Keratinocyte (primary cell): ENCODE data around the gene MACF1. TPM values are rescaled to one million over a fixed set of nuclear protein-coding genes. Genes with fewer than 3 reads are reported as not detected.

ENCODE experiments used
- DNase-seq: peaks from one replicate; pipeline ENCODE4 v3.0.0-alpha.2; 2011; ENCODE audit warnings: low read depth, missing footprints, low spot score
- FAIRE-seq: peaks from 2 replicates; lab custom pipeline; 2011; peaks lifted over from hg19 to GRCh38; lab: Jason Lieb, UNC
- H2AFZ ChIP-seq: 2 replicates; pipeline ENCODE4 v1.6.0; 2012; ENCODE audit warnings: low read length, control low read depth, inconsistent platforms; ENCODE audit not compliant: control insufficient read depth
- H3K27ac ChIP-seq: 2 replicates; pipeline ENCODE4 v1.5.1; 2011; ENCODE audit warnings: low read length; ENCODE audit not compliant: control insufficient read depth, insufficient read depth
- H3K27me3 ChIP-seq: 3 replicates; pipeline ENCODE4 v1.6.0; 2011; ENCODE audit warnings: low read length; ENCODE audit not compliant: control insufficient read depth, insufficient read depth; ENCODE audit errors: extremely low read depth
- H3K36me3 ChIP-seq, 2 experiments: 2 replicates in 1 of 2; 3 replicates in 1 of 2; pipeline ENCODE4 v1.5.1; 2011; ENCODE audit warnings: low read length in 2 of 2, mild to moderate bottlenecking in 1 of 2; ENCODE audit not compliant: control insufficient read depth in 2 of 2, insufficient read depth in 2 of 2; ENCODE audit errors: extremely low read depth in 1 of 2
- H3K4me1 ChIP-seq: 3 replicates; pipeline ENCODE4 v1.5.1; 2011; ENCODE audit warnings: low read length; ENCODE audit not compliant: control insufficient read depth, insufficient read depth; ENCODE audit errors: extremely low read depth
- H3K4me2 ChIP-seq: 3 replicates; pipeline ENCODE4 v1.6.0; 2011; ENCODE audit warnings: low read depth, low read length; ENCODE audit not compliant: control insufficient read depth, insufficient read depth; ENCODE audit errors: extremely low read depth
- H3K4me3 ChIP-seq, 3 experiments: fragments of 200-600 bp in 1 of 3; sonication (generic) in 1 of 3; 2 replicates in 2 of 3; 3 replicates in 1 of 3; pipeline ENCODE4 v1.5.1; 2011 to 2016; ENCODE audit warnings: low read length in 3 of 3, mild to moderate bottlenecking in 3 of 3, control low read depth in 2 of 3, inconsistent platforms in 1 of 3, low read depth in 1 of 3, mixed read lengths in 1 of 3, mixed run types in 1 of 3, moderate library complexity in 1 of 3; ENCODE audit not compliant: control insufficient read depth in 2 of 3, insufficient read depth in 2 of 3; ENCODE audit errors: extremely low read depth in 1 of 3
- H3K79me2 ChIP-seq: 2 replicates; pipeline ENCODE4 v1.6.0; 2012; ENCODE audit warnings: low read length; ENCODE audit not compliant: control insufficient read depth, insufficient read depth
- H3K9ac ChIP-seq: 3 replicates; pipeline ENCODE4 v1.6.0; 2011; ENCODE audit warnings: low read length; ENCODE audit not compliant: control insufficient read depth, insufficient read depth; ENCODE audit errors: extremely low read depth
- H3K9me1 ChIP-seq: 3 replicates; pipeline ENCODE4 v1.6.0; 2011; ENCODE audit warnings: low read length; ENCODE audit not compliant: control insufficient read depth, insufficient read depth; ENCODE audit errors: extremely low read depth
- H3K9me3 ChIP-seq: 2 replicates; pipeline ENCODE4 v1.5.1; 2012; ENCODE audit warnings: low read depth, low read length; ENCODE audit not compliant: control insufficient read depth
- H4K20me1 ChIP-seq: 3 replicates; pipeline ENCODE4 v1.6.0; 2011; ENCODE audit warnings: low read length; ENCODE audit not compliant: control insufficient read depth, insufficient read depth; ENCODE audit errors: extremely low read depth
- CTCF ChIP-seq, 3 experiments: IDR thresholded peaks in 1 of 3; conservative IDR thresholded peaks in 1 of 3; optimal IDR thresholded peaks in 1 of 3; 2 replicates in 2 of 3; 3 replicates in 1 of 3; pipeline versions ENCODE3 to v1.5.1; 2011; ENCODE audit warnings: low read length in 3 of 3, mild to moderate bottlenecking in 3 of 3, moderate library complexity in 2 of 3, control low read depth in 1 of 3, inconsistent platforms in 1 of 3; ENCODE audit not compliant: insufficient read depth in 2 of 3; ENCODE audit errors: extremely low read depth in 1 of 3
- EZH2 ChIP-seq: IDR thresholded peaks from one replicate; pipeline ENCODE4 v1.6.1; 2012; ENCODE audit warnings: inconsistent platforms, mild to moderate bottlenecking, low read length, moderate library complexity
- dilution Hi-C: fragments of 300-500 bp; cut with MboI; formaldehyde crosslinking; loops from one replicate; pipeline ENCODE4 v1.7.0; 2020; ENCODE audit warnings: low sequenced_read_pairs; ENCODE audit not compliant: extremely low pct_ligation_motif_present
- polyA plus RNA-seq, 5 experiments: library from polyadenylated mRNA; depleted of rRNA in 3 of 5; stranded (reverse) in 3 of 5; stranded (forward) in 1 of 5; unstranded in 1 of 5; fragments of >200 nt; gene quantifications; 1 replicate in 1 of 5; 2 replicates in 3 of 5; 3 replicates in 1 of 5; pipeline versions ENCODE4 v1.2.1 to v1.2.3, GENCODE V29; 2011 to 2012; ENCODE audit warnings: missing spikeins in 2 of 5, low read depth in 1 of 5, low replicate concordance in 1 of 5

The MACF1 gene
- polyA plus RNA-seq, 1 donor (not counting 4 experiments of a cell fraction or from before 2014, with no cell fraction given), result 111 TPM

DNA sequence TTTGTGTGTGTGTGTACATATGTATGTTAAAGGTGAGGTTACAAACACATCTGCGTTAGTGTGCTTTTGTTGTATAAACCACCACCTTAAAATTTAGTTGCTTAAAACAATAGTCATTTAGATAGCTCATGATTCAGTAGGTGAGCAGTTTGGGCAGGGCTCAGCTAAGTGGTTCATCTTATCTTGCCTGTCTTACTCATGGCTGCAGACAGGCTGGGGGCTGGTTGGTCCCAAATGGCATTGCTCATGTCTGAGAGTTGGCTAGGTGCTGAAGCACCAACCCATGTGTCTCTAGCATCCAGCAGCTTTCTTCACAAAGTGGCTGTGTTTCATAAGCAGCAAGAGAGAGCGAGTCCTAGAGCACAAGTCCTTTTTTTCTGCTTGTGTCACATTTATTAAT, 91.4 kb downstream of the MACF1 start:
- no peaks in the 10 kb centered on the region for H3K9me3 ChIP-seq
- peak overlapping the region; percentile 8 for H3K27ac ChIP-seq
- no peak for TF ChIP-seq CTCF (optimal IDR thresholded peaks at IDR 0.05 in 1 of 3, IDR thresholded peaks at IDR 0.05 in 1 of 3, conservative IDR thresholded peaks at IDR 0.05 in 1 of 3; ENCODE audit: extremely low read depth in 1 of 3, insufficient read depth in 2 of 3, low read length in 3 of 3)
- no peak for TF ChIP-seq EZH2
- dilution Hi-C loops, result no loop called here
- peaks cover 38 to 47% of the 10 kb centered on the region in 2 experiments for H3K36me3 ChIP-seq
- H3K9me1 ChIP-seq, result no peaks in the 10 kb centered on the region
- no peak overlapping the region for H3K4me2 ChIP-seq
- H3K79me2 ChIP-seq, result no peaks in the 10 kb centered on the region
- FAIRE-seq, result peak; percentile 77
- H3K4me1 ChIP-seq, result peaks cover 10% of the 10 kb centered on the region
- no peaks in the 10 kb centered on the region for H4K20me1 ChIP-seq
- DNase-seq, result no peak
- no peak overlapping the region for H3K4me3 ChIP-seq
- no peak overlapping the region for H3K9ac ChIP-seq
- H3K27me3 ChIP-seq, result no peaks in the 10 kb centered on the region
- no peak overlapping the region for H2AFZ ChIP-seq

GRCh38 chr1:39297551-39297950, 93.1 kb downstream of the MACF1 start:
- H4K20me1 ChIP-seq, result no peaks in the 10 kb centered on the region
- dilution Hi-C loops, result no loop called here
- H3K27me3 ChIP-seq, result no peaks in the 10 kb centered on the region
- H3K9me3 ChIP-seq, result no peaks in the 10 kb centered on the region
- no peaks in the 10 kb centered on the region for H3K79me2 ChIP-seq
- no peaks in the 10 kb centered on the region for H3K9me1 ChIP-seq
- TF ChIP-seq CTCF (optimal IDR thresholded peaks at IDR 0.05 in 1 of 3, IDR thresholded peaks at IDR 0.05 in 1 of 3, conservative IDR thresholded peaks at IDR 0.05 in 1 of 3; ENCODE audit: extremely low read depth in 1 of 3, insufficient read depth in 2 of 3, low read length in 3 of 3), result no peak
- no peak for TF ChIP-seq EZH2
- no peak overlapping the region for H3K9ac ChIP-seq
- FAIRE-seq (no peak), DNase-seq (no peak)
- H3K27ac ChIP-seq, result no peak overlapping the region
- no peak overlapping the region for H2AFZ ChIP-seq
- no peak overlapping the region for H3K4me3 ChIP-seq
- H3K4me2 ChIP-seq, result no peak overlapping the region
- peaks cover 10% of the 10 kb centered on the region for H3K4me1 ChIP-seq
- H3K36me3 ChIP-seq, result peaks cover 34 to 36% of the 10 kb centered on the region in 2 experiments
